Measurements from ENCODE around the gene LRP1B.

DNA sequence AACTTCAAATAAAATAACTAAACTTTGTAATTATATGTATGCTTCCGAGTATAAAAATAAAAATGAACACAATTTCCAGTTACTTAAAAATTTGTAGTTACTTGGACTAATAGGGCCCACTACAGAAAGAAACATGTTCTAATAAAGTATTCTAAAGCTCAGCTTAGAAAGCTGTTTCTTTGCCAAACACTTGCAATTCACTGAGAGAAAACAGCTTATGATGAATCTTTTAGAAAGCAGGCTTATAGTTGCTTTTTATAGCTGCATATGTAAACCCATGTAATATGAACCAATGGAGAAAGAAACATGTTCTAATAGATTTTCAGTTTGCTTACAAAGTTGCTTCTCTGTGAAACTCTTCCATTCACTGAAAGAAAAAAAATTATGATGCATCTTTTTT is 766.0 kb downstream of the LRP1B start:
- TF ChIP-seq, protein P1, sequence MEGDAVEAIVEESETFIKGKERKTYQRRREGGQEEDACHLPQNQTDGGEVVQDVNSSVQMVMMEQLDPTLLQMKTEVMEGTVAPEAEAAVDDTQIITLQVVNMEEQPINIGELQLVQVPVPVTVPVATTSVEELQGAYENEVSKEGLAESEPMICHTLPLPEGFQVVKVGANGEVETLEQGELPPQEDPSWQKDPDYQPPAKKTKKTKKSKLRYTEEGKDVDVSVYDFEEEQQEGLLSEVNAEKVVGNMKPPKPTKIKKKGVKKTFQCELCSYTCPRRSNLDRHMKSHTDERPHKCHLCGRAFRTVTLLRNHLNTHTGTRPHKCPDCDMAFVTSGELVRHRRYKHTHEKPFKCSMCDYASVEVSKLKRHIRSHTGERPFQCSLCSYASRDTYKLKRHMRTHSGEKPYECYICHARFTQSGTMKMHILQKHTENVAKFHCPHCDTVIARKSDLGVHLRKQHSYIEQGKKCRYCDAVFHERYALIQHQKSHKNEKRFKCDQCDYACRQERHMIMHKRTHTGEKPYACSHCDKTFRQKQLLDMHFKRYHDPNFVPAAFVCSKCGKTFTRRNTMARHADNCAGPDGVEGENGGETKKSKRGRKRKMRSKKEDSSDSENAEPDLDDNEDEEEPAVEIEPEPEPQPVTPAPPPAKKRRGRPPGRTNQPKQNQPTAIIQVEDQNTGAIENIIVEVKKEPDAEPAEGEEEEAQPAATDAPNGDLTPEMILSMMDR (conservative IDR thresholded peaks at IDR 0.05; ENCODE audit: low read length) = no peak
- no peak for TF ChIP-seq EZH2phosphoT487 (IDR thresholded peaks at IDR 0.05; ENCODE audit: borderline replicate concordance)
